HG03103 (cell line): ENCODE data around the gene DPYSL5.

ENCODE experiments used
- ATAC-seq: cut with Tn5 transposase; IDR thresholded peaks from one replicate; pipeline ENCODE4 v1.9.1; 2021; ENCODE audit warnings: low read depth; ENCODE audit not compliant: unreplicated experiment

DPYSL5 gene

DNA sequence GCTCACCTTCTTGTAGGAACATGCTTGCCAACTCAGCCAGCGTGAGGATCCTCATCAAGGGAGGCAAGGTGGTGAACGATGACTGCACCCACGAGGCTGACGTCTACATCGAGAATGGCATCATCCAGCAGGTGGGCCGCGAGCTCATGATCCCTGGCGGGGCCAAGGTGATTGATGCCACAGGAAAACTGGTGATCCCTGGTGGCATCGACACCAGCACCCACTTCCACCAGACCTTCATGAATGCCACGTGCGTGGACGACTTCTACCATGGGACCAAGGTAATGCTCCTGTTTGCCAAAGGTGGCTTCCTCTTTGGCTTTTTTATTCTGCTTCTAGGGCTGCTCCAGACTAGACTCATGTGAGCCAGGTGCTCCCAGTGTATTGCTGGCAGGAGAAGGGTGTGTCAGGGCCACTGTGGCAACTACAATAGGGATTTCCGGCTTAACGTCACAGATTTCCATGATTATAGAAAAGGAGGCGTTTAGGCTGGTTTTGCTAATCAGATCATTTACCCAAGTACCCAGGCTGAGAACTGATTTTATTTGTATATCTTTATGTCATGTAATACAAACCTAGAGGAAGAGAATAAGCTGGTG lies 50.6 kb downstream of the DPYSL5 start:
- no peak for ATAC-seq

DNA sequence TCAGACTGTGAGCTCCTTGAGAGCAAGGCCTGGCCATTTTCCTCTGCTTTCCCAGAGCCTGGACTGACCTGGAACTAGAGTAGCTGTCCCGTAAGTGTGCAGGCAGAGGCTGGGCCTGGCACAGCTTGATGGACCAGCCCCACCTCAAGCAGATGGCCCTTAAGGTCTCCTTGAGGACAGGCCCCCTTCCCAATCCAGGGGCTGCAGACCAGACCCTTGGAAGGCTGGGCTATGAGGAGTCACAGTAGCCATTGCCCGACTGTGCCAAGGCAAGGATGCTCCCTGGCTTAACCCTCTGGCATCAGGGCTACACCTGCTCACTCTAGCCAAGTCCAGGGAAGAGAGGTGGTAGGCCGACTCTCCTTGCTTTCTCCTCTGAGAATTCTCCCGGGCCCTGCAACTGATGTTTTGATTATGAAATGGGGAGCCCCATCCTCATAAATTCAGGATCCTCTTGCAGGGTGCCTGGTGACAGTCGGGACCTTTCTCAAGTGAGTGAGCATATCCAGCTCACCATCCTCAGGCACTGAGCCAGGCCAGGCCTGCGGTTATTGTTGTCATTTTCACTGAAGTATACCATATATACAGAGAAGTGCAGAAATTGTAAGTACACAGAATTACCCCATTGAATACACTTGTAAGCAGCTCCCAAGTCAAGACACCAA lies 51.7 kb downstream of the DPYSL5 start:
- no peak for ATAC-seq

DNA sequence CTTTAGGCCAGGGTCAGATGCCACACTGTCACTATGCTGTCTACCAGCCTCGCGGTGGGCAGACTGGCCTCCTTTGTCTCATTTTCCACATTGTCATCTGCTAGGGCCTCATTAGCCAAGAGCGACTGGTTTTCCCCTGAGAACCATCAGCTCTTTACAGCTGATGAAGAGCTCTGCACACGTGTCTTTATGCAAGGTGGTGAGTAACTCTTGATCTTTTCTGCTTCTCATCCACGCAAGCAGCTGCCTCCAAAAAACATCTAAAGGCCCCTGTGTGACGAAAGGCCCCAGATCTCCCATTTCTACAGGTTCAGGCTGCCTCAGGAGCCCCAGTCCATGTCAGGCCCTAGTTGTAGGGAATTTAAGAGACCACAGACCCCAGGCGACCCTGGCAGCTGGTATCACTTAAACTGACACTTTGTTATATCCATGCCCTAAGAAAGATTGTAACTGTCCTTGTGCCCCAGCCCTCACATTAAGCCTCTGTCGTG lies 52.9 kb downstream of the DPYSL5 start:
- ATAC-seq, result no peak

DNA sequence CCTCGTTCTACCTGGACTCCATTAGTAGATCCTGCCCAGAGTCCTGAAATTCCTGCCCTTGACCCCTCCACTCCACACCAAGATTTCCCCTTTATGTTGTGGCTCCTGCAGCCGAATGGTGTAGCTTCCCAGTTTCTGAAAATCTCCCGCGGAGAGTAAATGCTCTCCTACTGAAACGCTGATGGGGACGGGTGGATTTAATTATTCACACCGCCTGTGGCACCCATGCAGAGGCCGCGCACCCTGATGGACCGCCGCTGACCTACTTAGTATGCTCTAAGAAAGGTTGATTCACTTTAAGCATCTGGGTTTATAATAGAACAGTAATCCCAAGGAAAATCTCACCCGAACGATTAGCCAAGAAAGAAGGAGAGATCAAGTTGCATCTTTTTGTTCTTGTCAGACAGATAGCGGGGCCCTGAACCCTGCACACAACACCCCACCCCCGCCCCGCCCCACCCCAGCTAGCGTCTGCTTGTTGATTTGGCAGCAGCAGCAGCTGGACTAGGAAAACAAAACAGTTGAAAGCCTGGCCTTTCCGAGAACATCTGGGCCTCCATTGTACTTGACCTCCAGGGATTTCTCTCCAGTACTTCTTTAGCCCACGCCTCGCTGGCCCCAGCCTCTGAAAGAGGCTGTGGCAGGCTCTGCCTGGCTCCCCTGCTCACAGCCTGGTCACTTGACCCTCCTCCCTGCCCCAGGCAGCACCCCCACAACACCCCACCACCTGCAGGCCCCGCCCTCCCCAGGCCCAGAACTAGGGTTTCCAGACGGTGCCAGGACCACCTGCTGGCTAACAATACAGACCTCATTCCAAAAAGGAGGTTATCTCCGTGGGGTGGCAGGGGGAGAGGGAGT lies 53.6 kb downstream of the DPYSL5 start:
- ATAC-seq, result no peak

DNA sequence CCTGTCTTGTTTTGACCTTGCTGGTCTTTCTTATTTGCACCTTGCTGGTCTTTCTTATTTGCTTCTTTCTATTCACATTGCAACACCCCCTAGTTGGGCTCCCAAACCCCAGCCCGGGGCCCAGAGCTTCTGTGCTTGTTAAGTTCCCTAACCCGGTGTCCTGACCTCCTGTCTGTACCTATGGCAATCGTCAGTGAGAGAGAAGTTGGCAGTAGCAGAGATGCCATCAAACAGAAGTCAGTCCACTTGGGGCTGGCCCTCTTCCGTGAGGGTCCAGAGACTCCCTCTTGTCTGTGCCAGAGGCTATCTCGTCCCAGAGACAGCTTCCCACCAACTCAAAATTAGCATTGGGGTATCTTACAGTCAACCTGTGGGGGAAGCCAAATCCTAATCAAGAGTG lies 55.7 kb downstream of the DPYSL5 start:
- ATAC-seq, result no peak

DNA sequence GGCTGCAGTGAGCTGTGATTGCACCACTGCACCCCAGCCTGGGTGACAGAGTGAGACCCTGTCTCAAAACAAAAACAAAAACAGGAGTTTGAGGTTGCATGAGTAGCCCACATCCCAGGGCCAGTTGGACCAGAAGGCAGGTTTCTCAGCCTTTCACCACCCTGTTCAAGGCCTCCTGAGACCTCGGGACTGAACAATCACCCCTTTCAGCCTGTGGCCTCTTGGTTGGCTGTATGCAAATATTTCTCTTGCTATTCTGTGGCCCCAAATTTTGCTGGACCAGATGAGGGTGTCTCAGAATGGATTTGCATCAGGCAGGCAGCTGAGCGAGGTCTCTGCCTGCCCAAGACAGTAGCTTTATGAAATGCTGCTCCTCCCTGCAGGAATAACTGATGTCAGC lies 56.9 kb downstream of the DPYSL5 start:
- ATAC-seq, result no peak

DNA sequence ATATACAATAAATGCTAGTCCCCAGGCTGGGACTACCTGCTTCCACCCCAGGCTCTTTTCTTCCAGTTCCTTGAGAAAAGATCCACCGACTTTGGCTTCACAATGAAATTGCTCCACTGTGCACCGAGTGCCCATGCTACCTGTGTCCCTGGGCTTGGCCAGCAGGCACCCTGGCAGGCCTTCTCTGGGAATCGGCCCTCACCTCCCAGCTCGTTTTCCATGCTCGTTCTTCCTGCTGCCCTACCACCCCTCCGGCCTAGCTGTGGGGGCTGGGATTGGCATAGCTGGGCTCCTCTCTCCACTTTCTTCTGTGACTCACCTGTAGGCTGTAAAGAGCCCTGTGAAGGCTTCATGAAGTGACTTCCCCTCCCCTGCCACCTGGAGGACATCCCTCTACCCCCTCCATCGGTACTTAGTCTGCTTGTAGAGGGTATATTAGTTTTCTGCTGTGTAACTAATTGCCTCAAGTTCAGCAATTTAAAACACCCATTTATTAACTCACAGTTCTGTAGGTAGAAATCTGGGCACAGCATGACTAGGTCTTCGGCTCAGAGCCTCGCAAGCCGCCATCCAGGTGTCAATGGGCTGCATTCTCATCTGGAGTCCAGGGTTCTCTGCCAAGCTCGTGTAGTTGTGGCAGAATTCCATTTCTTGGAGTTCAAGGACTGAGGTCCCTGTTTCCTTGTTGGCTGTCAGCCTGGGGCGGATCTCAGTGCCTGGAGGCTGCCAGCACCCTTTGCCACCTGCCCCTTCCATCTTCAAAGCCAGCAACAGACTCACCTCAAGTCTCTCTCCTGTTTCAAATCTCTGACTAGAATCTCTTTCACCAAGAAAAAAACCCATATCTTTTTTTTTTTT lies 57.6 kb downstream of the DPYSL5 start:
- no peak for ATAC-seq

DNA sequence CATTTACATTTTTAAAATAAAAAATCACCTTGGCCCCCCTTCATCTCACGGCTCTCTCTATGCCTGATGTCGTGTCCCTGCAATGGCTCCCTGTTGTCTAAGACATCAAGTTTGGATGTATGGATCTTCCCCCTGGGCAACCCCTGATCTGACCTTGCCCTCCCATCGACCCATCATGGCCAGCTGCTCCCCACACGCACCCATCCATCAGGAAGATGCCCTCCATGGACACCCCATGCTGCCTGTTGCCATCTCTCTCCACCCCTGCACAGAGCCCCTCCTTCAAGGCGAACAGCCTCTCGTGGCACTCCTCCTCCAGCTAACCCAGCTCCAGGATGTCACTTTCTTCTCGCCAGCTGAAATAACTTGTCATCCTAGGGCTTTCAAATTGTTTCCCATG lies 59.5 kb downstream of the DPYSL5 start:
- no peak for ATAC-seq

DNA sequence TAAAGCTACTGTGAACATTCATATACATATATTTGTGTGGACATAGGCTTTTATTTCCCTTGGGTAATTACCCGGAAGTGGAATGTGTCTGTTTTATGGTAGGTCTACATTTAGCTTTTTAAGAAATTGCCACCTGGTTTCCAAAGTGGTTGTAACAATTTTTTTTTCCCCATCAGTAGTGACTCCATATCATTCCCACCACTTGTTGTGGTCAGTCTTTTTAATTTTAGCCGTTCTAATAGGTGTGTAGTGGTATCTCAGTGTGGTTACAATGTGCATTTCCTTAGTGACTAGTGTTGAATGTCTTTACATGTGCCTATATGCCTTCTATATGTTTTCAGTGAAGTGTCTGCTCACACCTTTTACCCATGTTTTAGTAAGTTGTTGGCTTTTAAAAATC lies 62.2 kb downstream of the DPYSL5 start:
- no peak for ATAC-seq

DNA sequence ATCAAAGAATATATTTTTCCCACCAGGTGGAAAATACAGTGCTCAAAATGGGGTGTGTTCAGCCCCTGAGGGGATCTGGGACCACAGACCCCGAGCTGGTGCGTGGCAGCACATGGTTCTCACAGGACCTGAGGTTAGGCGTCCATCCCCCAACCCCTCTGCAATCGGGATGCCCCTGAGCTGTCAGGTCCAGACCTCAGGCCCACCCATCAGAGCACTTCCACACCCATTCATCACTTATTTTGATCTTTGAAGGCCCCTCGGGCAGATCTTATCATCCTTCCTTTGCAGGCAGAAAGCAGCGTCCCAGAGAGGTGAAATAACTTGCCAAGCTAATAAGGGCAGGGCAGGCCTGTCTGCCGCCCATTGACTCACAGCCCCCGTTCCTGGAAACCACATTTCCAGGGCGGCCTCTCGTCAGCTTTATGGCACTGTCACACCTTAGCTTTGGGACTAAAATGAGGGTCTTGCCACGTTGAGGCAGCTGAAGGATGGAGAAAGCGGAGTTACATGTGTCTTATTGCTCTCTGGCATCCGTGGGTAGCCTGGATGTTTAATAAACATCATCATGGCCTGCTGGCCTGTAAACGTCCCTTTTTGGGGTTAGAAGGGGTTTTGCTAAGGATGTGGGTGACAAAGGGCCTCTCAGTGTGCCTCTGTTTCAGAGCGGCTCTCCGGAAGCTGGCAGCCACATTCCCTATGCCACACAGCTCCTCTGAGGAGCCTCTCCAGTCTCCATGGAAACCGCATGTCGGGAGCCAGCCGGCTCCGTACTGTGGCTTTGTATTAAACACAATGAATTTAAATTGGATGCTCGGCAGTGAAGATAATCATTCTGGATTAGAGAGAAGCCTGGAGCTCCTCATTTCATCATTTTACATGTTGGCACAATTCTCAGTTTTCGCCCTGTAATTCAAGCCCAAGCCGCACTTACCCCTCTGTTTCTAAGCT lies 64.3 kb downstream of the DPYSL5 start:
- ATAC-seq, result no peak

DNA sequence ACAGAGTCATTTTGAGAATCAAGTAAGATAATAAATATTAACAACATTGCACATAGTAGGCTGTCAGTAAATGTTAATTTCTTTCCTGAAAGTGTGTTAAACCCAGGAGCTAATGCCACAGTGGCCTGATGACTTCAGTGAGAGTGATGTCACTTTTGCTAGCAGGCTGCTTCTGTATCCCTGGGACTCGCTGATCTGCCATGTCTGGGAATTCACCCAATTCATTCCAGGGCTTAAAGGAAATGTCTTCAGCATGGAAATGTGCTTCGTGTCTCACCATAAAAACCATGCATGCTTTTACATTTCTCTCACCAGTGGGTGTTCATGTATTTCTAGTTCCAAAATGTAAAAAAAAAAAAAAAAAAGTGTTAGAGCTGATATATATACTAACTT lies 65.7 kb downstream of the DPYSL5 start:
- ATAC-seq, result no peak

DNA sequence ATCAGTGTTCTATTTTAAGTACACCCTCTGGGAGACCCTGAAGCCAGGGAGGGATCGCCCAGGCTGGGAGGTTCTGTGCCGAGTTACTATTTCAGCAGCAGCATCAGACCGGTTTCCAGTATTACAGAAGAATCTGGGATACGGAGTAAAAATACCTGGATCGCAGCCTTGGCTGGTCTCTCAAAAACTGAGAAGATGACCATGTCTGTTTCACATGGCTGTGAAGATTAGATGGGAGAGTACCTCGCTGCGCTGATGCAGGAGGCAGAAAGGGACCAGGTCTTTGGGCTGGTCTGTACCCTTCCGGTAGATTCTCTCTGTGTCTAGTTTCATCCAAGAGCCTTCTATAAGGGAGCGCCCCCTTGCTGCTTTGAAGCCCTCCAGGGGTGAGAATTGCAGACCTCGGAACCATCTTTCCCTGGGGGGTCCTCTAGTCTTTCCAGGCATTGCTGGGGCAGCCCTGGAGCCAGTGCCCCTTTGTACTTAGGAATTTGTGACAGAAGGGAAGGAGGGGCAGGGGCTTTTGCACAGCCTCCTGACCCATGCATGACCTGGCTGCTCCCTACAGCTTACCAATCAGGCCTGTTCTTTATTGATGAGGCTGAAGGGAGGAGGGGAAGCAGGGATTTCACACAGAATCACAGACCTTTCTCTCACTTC lies 66.2 kb downstream of the DPYSL5 start:
- no peak for ATAC-seq

DNA sequence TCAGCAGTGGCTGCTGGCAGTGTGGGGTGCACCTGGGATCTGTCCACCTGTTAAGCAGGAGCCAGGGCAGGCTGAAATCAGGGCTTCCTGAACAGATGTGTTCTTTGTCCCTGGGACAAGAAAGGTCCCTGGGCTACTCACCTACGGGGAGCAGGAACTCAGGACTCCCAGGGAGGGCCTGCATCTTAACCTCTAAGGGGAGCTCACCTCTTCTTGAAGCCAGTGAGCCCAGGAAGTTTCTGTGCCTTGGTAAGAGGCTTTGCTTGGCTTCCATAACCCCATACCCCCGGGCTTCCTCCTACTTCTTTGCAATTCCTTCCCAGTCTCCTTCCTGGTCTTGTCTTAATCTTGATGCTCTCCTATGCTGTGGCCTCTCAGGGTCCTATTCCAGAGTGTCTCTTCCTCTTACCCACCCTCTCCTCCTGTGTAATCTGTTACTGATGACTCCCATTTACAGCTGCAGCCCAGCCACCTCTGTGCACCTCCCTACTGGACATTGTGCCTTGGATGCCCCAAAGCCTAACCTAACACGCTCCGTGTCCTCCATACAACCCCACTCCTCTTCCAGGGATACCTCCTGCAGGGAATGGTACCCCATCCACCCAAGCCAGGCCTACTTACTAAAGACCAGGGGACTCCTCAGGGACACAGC lies 66.9 kb downstream of the DPYSL5 start:
- no peak for ATAC-seq

DNA sequence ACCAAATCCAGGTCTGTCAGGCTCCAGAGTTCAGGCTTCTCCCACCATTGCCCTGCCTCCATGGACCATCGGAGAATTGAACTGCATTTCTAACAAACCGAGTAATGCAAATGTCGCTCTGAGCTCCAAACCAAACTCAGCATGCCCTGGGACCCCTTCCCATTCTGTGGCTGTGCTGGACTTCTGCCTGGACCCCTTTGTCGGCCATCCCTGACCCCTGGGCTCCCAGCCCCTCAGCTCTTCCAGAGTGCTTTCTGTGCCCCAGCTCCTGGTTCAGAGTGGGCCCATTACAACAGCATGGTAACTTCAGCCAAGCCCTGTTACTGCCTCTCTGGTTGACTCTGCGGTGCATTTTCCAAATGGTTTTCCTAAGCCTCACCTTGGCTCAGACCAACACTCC lies 67.4 kb downstream of the DPYSL5 start:
- no peak for ATAC-seq

DNA sequence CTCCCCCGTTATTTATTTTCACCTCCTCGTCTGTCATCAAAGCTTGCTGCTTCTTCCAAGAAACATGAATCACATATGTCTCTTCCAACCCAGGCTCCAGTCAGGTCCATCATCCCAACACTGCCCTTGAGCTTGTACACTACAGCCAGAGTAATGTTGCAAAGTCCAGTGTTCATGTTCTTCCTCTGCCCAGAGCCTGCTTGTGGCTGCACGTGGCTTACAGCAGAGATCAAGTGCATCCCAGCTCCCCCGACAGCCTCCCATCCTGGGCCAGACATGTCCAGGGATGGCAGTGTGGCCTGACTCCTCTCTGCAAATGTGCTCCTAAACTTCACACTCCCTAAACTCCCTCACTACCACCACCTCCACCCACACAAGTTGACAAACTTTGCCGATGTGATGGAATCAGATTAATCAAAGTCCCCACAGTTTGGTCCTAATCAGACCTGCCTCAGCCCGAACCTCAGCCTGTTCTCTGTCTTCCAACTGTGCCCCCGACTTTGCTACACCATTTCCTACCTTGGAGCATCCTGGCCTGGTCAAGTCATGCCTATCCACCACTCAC lies 68.3 kb downstream of the DPYSL5 start:
- ATAC-seq, result no peak

DNA sequence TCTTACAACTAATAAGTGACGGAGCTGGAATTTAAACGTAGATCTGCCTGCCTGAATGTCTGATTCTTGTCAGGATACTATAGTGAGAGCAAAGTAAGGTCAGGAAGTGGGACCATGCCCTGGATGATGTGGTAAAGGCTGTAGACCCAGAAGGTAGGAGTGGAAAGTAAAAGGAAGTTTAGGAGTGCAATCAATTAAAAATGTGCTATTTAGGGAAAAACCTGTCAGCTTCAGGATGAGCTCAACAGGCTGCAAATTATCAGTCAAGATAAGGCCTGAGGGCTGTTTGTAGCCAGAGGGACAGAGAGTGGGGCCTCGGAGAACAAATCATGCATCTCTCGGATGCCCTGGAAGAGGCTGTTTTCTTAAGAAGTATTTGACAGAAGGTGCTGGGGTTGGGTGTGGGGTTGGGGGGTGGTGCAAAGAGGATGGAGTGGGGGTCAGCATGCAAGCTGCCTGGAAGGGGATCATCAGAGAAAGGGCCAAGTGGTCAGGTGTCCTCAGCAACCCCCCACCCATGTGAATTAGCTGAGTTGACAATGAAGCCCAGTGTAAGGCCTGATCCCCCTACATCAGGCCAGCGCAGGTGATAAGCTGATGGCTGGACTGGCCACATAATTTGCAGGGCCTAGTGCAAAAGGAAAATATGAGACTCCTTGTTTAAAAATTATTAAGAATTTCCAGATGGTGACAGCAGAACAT lies 69.4 kb downstream of the DPYSL5 start:
- no peak for ATAC-seq

DNA sequence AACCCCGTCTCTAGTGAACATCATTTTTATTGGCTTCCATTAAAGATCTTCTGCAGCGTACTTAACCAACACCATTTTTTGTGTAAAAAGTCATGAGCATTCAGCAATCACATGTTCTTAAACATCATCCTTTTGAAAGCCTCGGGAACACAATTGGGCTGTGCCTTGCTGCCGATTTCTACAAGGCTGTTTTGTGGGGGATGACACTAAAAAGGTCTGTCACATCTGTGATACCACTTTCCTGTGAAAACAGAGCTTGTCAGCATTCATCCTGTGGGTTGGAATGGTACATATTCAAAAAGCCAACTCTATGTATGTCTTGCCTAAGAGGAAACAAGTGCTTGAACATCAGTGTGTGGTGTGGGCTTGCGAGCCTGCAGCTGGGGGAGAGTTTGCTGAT lies 73.4 kb downstream of the DPYSL5 start:
- ATAC-seq, result no peak
